ENCODE data around the gene BACH2.

DNA sequence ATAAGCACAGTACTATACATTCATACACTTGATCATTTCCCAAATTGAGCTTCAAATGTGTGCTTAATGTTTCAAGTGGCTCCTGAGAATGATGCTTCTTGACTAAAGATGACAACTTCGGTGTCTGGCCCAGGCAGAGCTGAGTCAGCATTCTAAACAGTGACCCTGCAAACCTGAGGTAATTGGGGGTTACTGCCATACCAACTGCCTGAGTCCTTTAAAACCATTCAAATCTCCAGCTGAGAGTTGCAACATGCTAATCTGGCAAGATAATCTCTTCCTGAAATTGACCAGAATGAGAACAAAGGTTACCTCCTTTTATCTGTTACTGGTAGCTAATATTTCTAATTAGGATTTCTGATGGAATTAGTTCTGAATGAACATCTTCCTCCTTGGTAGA lies 8.2 kb downstream of the BACH2 start:
- TF ChIP-seq, protein P1, sequence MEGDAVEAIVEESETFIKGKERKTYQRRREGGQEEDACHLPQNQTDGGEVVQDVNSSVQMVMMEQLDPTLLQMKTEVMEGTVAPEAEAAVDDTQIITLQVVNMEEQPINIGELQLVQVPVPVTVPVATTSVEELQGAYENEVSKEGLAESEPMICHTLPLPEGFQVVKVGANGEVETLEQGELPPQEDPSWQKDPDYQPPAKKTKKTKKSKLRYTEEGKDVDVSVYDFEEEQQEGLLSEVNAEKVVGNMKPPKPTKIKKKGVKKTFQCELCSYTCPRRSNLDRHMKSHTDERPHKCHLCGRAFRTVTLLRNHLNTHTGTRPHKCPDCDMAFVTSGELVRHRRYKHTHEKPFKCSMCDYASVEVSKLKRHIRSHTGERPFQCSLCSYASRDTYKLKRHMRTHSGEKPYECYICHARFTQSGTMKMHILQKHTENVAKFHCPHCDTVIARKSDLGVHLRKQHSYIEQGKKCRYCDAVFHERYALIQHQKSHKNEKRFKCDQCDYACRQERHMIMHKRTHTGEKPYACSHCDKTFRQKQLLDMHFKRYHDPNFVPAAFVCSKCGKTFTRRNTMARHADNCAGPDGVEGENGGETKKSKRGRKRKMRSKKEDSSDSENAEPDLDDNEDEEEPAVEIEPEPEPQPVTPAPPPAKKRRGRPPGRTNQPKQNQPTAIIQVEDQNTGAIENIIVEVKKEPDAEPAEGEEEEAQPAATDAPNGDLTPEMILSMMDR (IDR thresholded peaks at IDR 0.05) = no peak
- TF ChIP-seq POLR2A (IDR thresholded peaks at IDR 0.05) (no peak), POLR2AphosphoS5 (IDR thresholded peaks at IDR 0.05) (no peak), EP300 (IDR thresholded peaks at IDR 0.05) (no peak)

Data from upper lobe of left lung (tissue), 4 donors.